GM12864 (cell line): ENCODE results near the gene CP.

Source experiments
- DNase-seq: peaks from one replicate; pipeline ENCODE4 v3.0.0-alpha.2; 2011; ENCODE audit warnings: low read depth
- H3K4me3 ChIP-seq: 2 replicates; pipeline ENCODE4 v1.5.1; 2011; ENCODE audit warnings: mild to moderate bottlenecking, low read depth, low read length, control low read depth
- CTCF ChIP-seq: IDR thresholded peaks from 2 replicates; pipeline ENCODE4 v1.5.1; 2011; ENCODE audit warnings: low read depth, mild to moderate bottlenecking, moderate library complexity, low read length, control low read depth, inconsistent platforms; ENCODE audit errors: missing control alignments

The CP gene

GRCh38 chr3:149258298-149258697 lies 36.7 kb upstream of the CP start:
- no peak for TF ChIP-seq CTCF
- DNase-seq = no peak
- H3K4me3 ChIP-seq = no peak overlapping the region

GRCh38 chr3:149252272-149252671 lies 30.6 kb upstream of the CP start:
- H3K4me3 ChIP-seq = no peak overlapping the region
- DNase-seq = no peak
- TF ChIP-seq CTCF = no peak

- H3K4me3 ChIP-seq = no peak overlapping the region
- no peak for TF ChIP-seq CTCF
Observed at GRCh38 chr3:149251186-149251585, 29.6 kb upstream of the CP start.

DNA sequence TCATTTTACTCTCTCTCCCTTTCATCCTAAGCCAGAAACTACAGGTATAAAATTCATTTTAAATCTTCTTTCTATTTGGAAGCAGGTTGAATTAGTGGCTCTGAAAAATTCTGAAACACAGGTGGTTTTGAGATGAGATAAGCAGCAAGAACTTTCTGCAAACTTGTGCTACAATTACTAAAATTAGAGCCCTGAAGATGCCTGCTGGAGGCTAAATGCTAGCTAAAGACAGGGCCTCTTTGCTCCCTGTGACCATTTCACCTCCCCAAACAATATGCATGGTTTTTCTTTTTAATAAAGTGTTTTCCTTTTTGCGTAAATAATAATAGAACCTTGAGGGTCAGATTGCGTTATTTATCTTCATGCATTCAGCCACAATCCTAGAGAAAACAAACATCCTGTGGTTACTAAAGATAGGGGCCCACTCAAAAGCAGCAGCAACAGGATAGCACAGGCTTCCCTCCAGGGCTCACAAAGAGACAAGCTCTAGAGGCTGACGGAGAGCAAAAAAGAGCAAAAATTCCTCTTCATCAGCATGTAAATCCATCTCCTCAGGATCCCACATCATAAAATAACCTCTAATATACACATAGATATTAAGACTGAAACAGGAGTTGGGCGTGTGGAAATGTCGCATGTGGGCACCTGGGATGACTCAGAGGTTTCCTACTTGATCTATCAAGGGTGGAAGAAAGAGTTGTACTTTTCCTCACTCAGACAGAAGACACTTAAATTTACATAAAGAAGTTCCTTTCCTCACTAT lies 26.5 kb upstream of the CP start:
- no peak for TF ChIP-seq CTCF
- no peak for DNase-seq
- H3K4me3 ChIP-seq = no peak overlapping the region; the same call in 1 of the 2 replicates

More at GRCh38 chr3:149251186-149251585, 29.6 kb upstream of the CP start:
- no peak for DNase-seq

DNA sequence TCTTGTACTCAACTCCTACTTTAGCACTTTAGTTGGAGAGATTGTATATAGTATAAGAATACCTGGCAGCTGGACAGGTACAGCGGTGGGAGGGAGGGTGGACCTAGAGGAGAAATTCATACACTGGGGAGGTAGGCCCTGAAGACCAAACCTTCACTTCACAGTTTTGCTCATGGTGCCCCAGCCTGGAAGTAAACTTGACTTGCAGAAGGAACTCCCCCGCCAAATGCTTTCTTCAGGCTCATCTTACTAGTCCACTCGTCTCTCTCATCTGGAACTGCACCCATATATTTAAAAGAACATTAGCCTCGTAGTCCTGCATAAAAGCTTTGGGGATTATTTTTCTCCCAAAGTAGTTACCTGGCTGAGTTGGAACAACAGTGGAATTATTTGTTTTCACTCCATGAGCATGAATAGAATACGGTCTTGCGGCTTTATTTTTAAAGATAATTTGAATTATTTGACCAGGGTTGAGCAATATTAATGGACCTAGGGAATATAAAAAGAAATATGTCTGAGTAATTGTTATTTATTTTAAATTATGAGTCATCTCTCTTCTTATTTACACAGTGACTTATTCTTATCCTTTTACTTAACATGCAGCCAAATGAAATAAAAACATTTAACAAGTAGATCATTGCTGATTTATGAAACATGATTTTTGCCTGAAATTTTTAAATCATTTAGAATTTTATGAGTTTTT lies 25.5 kb upstream of the CP start:
- no peak overlapping the region for H3K4me3 ChIP-seq
- TF ChIP-seq CTCF = no peak
- DNase-seq = no peak

DNA sequence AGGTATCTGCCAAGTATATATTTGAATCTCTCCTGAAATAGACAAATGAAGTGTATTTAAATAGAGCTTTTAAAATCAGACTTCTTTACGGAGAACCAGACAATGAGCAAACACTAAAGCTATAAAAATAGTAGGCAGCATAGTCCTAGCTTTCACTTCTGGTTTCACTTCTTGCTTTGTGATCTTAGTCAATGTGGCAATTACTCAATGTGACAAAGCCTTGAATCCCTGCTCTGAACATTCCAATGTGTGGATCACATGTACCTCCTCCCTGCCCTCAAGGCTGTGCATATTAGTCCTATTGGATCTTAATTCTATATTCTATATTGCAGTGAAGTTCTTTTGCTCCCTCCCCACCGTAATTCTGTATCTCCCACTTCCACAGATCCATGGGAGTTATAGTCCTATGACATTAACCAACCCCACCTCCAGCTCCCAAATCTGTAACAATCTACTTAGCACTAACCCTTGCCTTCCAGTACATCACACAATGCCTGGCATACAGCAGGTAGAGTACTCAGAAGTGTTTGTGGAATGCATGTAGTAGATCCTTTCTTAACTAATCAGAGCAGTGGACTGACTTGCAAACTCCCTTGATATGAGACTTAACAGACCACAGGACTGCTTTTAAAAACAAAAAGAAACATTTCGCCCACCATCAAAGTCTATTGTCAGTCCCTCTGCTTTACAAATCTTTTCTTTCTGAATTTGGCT lies 24.3 kb upstream of the CP start:
- H3K4me3 ChIP-seq = no peak overlapping the region
- TF ChIP-seq CTCF = no peak
- DNase-seq = no peak
